HEK293 (cell line): Measurements from ENCODE around the gene ZSCAN22.

Experiments
- CTCF ChIA-PET: fragments of 350-600 bp; formaldehyde crosslinking; extraction: SDS; loops from one replicate; lab custom pipeline; 2021; ENCODE audit warnings: antibody characterized with exemption; lab: Yijun Ruan, JAX
- POLR2A ChIA-PET: fragments of 300-600 bp; formaldehyde crosslinking; extraction: SDS; loops from one replicate; lab custom pipeline; 2020; ENCODE audit warnings: antibody characterized with exemption, inconsistent platforms; lab: Yijun Ruan, JAX
- H3K27ac ChIP-seq: fragments of 200-500 bp; sonication (Bioruptor generic); 2 replicates; pipeline ENCODE4 v1.5.1; 2014; ENCODE audit warnings: low read depth, low read length, control low read depth, inconsistent platforms; ENCODE audit errors: extremely low read depth
- H3K36me3 ChIP-seq, 2 experiments: fragments of 200-500 bp in 1 of 2; sonication (Bioruptor generic) in 1 of 2; 1 replicate in 1 of 2; 2 replicates in 1 of 2; pipeline ENCODE4 v1.5.1; 2014 to 2017; ENCODE audit warnings: inconsistent platforms in 2 of 2, low read length in 2 of 2; ENCODE audit not compliant: control insufficient read depth in 2 of 2, insufficient read depth in 1 of 2
- H3K4me1 ChIP-seq: fragments of 200-500 bp; sonication (Bioruptor generic); 2 replicates; pipeline ENCODE4 v1.5.1; 2014; ENCODE audit warnings: mild to moderate bottlenecking, low read length, inconsistent platforms; ENCODE audit not compliant: control insufficient read depth, insufficient read depth
- H3K4me3 ChIP-seq: 2 replicates; pipeline ENCODE4 v1.5.1; 2011; ENCODE audit warnings: low read depth, mild to moderate bottlenecking, control low read depth, low read length, moderate library complexity
- H3K9me3 ChIP-seq: fragments of 200-500 bp; sonication (Bioruptor generic); 2 replicates; pipeline ENCODE4 v1.5.1; 2014; ENCODE audit warnings: low read depth, low read length, inconsistent platforms; ENCODE audit not compliant: control insufficient read depth, insufficient read depth
- GLIS1 ChIP-seq: fragments of 450-650 bp; formaldehyde crosslinking; IDR thresholded peaks from 2 replicates; pipeline ENCODE4 v1.5.1; 2016; ENCODE audit warnings: missing biosample characterization, missing genetic modification characterization
- KLF9 ChIP-seq: fragments of 450-650 bp; formaldehyde crosslinking; IDR thresholded peaks from 2 replicates; pipeline ENCODE4 v1.5.1; 2016; ENCODE audit warnings: missing biosample characterization, missing genetic modification characterization, low read depth
- SALL2 ChIP-seq: fragments of 450-650 bp; formaldehyde crosslinking; IDR thresholded peaks from 2 replicates; pipeline ENCODE4 v1.5.0; 2017; ENCODE audit warnings: missing biosample characterization, mild to moderate bottlenecking, missing genetic modification characterization, borderline replicate concordance
- SCRT1 ChIP-seq: fragments of 450-650 bp; formaldehyde crosslinking; IDR thresholded peaks from 2 replicates; pipeline ENCODE4 v1.5.1; 2016; ENCODE audit warnings: missing biosample characterization, missing genetic modification characterization, borderline replicate concordance
- SCRT2 ChIP-seq: fragments of 450-650 bp; formaldehyde crosslinking; IDR thresholded peaks from 2 replicates; pipeline ENCODE4 v1.5.1; 2016; ENCODE audit warnings: missing biosample characterization, missing genetic modification characterization
- ZBTB17 ChIP-seq: fragments of 450-650 bp; formaldehyde crosslinking; IDR thresholded peaks from 2 replicates; pipeline ENCODE4 v1.5.1; 2016; ENCODE audit warnings: missing biosample characterization, missing genetic modification characterization
- ZNF157 ChIP-seq: fragments of 450-650 bp; formaldehyde crosslinking; IDR thresholded peaks from 2 replicates; pipeline ENCODE4 v1.5.1; 2016; ENCODE audit warnings: missing biosample characterization, missing genetic modification characterization
- ZNF324 ChIP-seq: fragments of 450-650 bp; formaldehyde crosslinking; IDR thresholded peaks from 2 replicates; pipeline ENCODE4 v1.5.1; 2016; ENCODE audit warnings: missing biosample characterization, missing genetic modification characterization
- ZNF354C ChIP-seq: fragments of 450-650 bp; formaldehyde crosslinking; IDR thresholded peaks from 2 replicates; pipeline ENCODE4 v1.5.1; 2016; ENCODE audit warnings: missing biosample characterization, missing genetic modification characterization, low read depth, borderline replicate concordance
- ZNF391 ChIP-seq: fragments of 450-650 bp; formaldehyde crosslinking; IDR thresholded peaks from 2 replicates; pipeline ENCODE4 v1.5.1; 2016; ENCODE audit warnings: low read depth, missing biosample characterization, missing genetic modification characterization, borderline replicate concordance
- ZNF426 ChIP-seq: fragments of 450-650 bp; formaldehyde crosslinking; IDR thresholded peaks from 2 replicates; pipeline ENCODE4 v1.5.1; 2017; ENCODE audit warnings: missing biosample characterization, missing genetic modification characterization, mild to moderate bottlenecking, inconsistent platforms, moderate library complexity
- ZNF768 ChIP-seq: fragments of 450-650 bp; formaldehyde crosslinking; IDR thresholded peaks from 2 replicates; pipeline ENCODE4 v1.5.1; 2018; ENCODE audit warnings: missing biosample characterization, mild to moderate bottlenecking, missing genetic modification characterization
- ZNF791 ChIP-seq: fragments of 450-650 bp; formaldehyde crosslinking; IDR thresholded peaks from 2 replicates; pipeline ENCODE4 v1.5.1; 2016; ENCODE audit warnings: missing biosample characterization, missing genetic modification characterization
- TF ChIP-seq, protein P1 (sequence below): fragments of 450-650 bp; formaldehyde crosslinking; IDR thresholded peaks from 2 replicates; pipeline ENCODE4 v1.5.1; 2016; ENCODE audit warnings: missing biosample characterization, missing genetic modification characterization
- TF ChIP-seq, protein P2 (sequence below): fragments of 450-650 bp; formaldehyde crosslinking; IDR thresholded peaks from 2 replicates; pipeline ENCODE4 v1.5.1; 2016; ENCODE audit warnings: missing biosample characterization, missing genetic modification characterization
- TF ChIP-seq, protein P3 (sequence below): fragments of 450-650 bp; formaldehyde crosslinking; IDR thresholded peaks from 2 replicates; pipeline ENCODE4 v1.5.1; 2016; ENCODE audit warnings: missing biosample characterization, missing genetic modification characterization
- TF ChIP-seq, protein P4 (sequence below): fragments of 450-650 bp; formaldehyde crosslinking; IDR thresholded peaks from 2 replicates; pipeline ENCODE4 v1.5.1; 2016; ENCODE audit warnings: missing biosample characterization, missing genetic modification characterization
- TF ChIP-seq, protein P5 (sequence below): fragments of 450-650 bp; formaldehyde crosslinking; IDR thresholded peaks from 2 replicates; pipeline ENCODE4 v1.5.1; 2016; ENCODE audit warnings: missing biosample characterization, missing genetic modification characterization
- TF ChIP-seq, protein P6 (sequence below): fragments of 450-650 bp; formaldehyde crosslinking; IDR thresholded peaks from 2 replicates; pipeline ENCODE4 v1.5.1; 2016; ENCODE audit warnings: missing biosample characterization, missing genetic modification characterization, low read depth

ZSCAN22 gene

DNA sequence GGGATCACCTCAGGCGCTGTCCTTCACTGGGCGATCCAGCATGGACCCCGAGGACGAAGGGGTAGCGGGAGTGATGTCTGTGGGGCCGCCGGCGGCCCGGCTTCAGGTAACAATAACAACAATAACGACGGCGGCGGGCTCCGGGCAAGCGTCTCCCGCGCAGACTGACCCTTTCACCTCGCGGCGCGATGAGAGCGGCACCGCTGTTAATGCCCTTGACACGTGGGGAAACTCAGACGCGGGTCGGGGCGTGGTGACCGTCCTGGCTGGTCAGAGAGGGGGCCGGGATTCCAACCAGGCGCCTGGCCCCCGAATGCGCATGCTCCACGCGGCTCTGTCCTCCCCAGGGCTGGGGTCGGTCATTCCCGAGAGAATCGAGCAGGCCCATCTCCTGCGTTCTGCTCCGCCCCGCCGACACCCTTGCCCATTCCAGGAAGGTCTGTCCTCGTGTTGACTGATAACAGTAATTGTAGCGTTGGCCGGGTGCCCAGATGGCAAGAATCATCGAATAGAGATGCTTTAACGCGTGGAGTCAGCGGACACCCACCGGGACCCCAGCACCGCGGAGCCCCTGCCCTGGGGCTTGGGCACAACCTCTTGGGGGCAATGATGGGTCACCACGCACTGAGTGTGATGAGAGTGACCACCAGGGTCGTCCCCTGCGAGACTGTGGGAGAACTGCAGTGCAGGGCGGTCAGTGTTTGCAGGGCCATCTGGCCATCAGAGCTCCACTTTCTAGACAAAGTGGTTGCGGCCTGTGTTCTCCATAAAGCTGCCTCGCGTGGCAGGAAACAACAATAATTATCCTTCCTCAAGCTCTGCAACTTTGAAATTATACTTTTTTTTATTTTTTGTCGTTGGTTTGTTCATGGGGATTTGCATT is 47.5 kb upstream of the ZSCAN22 start (continued):
- TF ChIP-seq ZNF354C (tag by site-specific recombination) (no peak), SALL2 (tag by site-specific recombination) (no peak), ZNF768 (tag by site-specific recombination) (0 out of 2 replicates have a peak, but pooled peaks have one; percentile 23), ZNF791 (no peak), ZNF324 (no peak; the same call in 1 of the 2 replicates), ZNF157 (tag by site-specific recombination) (no peak), ZNF391 (tag by site-specific recombination) (no peak), ZBTB17 (peak; percentile 89), GLIS1 (peak; percentile 3; the same call in 1 of the 2 replicates), KLF9 (tag by site-specific recombination) (peak; percentile 7; the same call in 1 of the 2 replicates)
- TF ChIP-seq, protein P1, sequence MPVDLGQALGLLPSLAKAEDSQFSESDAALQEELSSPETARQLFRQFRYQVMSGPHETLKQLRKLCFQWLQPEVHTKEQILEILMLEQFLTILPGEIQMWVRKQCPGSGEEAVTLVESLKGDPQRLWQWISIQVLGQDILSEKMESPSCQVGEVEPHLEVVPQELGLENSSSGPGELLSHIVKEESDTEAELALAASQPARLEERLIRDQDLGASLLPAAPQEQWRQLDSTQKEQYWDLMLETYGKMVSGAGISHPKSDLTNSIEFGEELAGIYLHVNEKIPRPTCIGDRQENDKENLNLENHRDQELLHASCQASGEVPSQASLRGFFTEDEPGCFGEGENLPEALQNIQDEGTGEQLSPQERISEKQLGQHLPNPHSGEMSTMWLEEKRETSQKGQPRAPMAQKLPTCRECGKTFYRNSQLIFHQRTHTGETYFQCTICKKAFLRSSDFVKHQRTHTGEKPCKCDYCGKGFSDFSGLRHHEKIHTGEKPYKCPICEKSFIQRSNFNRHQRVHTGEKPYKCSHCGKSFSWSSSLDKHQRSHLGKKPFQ (tag by site-specific recombination), result no peak
- TF ChIP-seq, protein P2, sequence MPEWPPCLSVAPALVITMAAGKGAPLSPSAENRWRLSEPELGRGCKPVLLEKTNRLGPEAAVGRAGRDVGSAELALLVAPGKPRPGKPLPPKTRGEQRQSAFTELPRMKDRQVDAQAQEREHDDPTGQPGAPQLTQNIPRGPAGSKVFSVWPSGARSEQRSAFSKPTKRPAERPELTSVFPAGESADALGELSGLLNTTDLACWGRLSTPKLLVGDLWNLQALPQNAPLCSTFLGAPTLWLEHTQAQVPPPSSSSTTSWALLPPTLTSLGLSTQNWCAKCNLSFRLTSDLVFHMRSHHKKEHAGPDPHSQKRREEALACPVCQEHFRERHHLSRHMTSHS (tag by site-specific recombination), result no peak
- TF ChIP-seq, protein P3, sequence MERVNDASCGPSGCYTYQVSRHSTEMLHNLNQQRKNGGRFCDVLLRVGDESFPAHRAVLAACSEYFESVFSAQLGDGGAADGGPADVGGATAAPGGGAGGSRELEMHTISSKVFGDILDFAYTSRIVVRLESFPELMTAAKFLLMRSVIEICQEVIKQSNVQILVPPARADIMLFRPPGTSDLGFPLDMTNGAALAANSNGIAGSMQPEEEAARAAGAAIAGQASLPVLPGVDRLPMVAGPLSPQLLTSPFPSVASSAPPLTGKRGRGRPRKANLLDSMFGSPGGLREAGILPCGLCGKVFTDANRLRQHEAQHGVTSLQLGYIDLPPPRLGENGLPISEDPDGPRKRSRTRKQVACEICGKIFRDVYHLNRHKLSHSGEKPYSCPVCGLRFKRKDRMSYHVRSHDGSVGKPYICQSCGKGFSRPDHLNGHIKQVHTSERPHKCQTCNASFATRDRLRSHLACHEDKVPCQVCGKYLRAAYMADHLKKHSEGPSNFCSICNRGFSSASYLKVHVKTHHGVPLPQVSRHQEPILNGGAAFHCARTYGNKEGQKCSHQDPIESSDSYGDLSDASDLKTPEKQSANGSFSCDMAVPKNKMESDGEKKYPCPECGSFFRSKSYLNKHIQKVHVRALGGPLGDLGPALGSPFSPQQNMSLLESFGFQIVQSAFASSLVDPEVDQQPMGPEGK (tag by site-specific recombination), result peak; percentile 23
- TF ChIP-seq, protein P4, sequence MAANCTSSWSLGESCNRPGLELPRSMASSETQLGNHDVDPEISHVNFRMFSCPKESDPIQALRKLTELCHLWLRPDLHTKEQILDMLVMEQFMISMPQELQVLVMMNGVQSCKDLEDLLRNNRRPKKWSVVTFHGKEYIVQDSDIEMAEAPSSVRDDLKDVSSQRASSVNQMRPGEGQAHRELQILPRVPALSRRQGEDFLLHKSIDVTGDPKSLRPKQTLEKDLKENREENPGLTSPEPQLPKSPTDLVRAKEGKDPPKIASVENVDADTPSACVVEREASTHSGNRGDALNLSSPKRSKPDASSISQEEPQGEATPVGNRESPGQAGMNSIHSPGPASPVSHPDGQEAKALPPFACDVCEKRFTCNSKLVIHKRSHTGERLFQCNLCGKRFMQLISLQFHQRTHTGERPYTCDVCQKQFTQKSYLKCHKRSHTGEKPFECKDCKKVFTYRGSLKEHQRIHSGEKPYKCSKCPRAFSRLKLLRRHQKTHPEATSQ (tag by site-specific recombination), result no peak
- TF ChIP-seq, protein P5, sequence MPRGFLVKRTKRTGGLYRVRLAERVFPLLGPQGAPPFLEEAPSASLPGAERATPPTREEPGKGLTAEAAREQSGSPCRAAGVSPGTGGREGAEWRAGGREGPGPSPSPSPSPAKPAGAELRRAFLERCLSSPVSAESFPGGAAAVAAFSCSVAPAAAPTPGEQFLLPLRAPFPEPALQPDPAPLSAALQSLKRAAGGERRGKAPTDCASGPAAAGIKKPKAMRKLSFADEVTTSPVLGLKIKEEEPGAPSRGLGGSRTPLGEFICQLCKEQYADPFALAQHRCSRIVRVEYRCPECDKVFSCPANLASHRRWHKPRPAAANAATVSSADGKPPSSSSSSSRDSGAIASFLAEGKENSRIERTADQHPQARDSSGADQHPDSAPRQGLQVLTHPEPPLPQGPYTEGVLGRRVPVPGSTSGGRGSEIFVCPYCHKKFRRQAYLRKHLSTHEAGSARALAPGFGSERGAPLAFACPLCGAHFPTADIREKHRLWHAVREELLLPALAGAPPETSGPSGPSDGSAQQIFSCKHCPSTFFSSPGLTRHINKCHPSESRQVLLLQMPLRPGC, result no peak

DNA sequence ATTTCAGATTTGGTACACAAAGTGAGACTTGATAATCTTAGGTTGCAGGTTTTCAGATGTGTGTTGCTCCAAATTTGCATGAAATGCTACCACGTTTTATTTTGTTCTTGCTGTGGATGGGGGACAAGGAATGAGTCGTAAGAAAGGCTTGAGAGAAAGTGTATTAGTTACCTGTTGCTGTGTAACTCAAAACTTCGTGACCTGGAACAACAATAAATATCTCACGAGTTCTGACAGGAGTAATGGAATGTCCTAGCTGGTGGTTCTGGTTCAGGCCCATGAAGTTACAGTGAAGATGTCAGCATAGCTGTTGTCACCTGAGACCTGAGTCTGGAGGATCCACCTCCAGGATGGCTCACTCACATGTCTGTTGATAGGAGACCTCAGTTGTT is 46.9 kb upstream of the ZSCAN22 start:
- Histone ChIP-seq H3K4me1 (no peaks in the 10 kb centered on the region), H3K36me3 (peaks cover 47 to 53% of the 10 kb centered on the region in 2 experiments), H3K9me3 (no peaks in the 10 kb centered on the region), H3K27ac (0 out of 2 replicates have a peak overlapping the region, but pooled peaks have one; percentile 82), H3K4me3 (peak overlapping the region; percentile 87)
- TF ChIP-seq, protein P6, sequence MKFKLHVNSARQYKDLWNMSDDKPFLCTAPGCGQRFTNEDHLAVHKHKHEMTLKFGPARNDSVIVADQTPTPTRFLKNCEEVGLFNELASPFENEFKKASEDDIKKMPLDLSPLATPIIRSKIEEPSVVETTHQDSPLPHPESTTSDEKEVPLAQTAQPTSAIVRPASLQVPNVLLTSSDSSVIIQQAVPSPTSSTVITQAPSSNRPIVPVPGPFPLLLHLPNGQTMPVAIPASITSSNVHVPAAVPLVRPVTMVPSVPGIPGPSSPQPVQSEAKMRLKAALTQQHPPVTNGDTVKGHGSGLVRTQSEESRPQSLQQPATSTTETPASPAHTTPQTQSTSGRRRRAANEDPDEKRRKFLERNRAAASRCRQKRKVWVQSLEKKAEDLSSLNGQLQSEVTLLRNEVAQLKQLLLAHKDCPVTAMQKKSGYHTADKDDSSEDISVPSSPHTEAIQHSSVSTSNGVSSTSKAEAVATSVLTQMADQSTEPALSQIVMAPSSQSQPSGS, result no peak
- TF ChIP-seq SCRT1 (peak; percentile 76), ZNF426 (no peak), SCRT2 (peak; percentile 94)
- POLR2A ChIA-PET, result interaction anchor here (1.9 to 2.1 kb wide), 3 partner anchors 21 to 129 kb away, joined by 8 to 9 read pairs (median 9); partner anchors contain the start of genes ERVK3-1 and ZNF584
- CTCF ChIA-PET, result no interaction called here
